HG03196 (cell line): Measurements from ENCODE around the gene TAF13.
A peak's percentile ranks its signal among the peaks of the same experiment; 100 is the strongest.
"Not testable (repeated sequence)": the region's sequence is repeated elsewhere in the genome, so short reads cannot be mapped to it uniquely, and the experiment has no call there.

Experiments
- ATAC-seq: cut with Tn5 transposase; IDR thresholded peaks from one replicate; pipeline ENCODE4 v1.9.1; 2021; ENCODE audit not compliant: unreplicated experiment

Gene TAF13

DNA sequence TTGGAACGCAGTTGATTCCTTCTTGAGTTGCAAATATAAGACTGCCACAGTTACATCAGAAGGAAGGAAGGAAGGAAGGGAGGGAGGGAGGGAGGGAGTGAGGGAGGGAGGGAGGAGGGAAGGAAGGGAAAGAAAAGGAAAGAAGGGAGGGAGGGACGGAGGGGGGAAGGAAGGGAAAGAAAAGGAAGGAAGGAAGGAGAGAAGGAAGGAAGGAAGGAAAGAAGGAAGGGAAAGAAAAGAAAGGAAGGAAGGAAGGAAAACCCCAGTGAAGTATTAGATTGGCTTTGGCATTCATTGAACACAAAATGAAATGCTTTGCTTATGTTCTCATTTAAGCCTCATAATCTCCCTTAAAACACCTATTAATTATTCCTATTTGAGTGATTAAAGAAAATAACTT lies 27.5 kb downstream of the TAF13 start:
- ATAC-seq = no peak

DNA sequence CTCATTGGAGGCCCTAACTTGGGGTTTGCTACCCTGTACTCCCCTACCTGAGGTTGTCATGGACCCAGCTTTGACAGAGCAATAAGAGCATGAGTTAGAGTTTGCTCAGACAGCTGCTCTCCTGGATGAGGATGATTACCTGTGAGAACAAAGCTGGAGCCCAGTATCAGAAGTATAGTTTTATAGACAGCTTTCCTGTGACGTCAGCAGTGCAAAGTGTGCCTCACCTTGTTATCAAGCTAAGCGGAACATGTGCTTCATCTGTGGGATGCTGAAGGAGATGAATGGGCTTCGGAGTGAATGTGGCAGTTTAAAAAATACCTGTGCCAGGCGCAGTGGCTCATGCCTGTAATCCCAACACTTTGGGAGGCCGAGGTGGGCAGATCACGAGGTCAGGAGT lies 28.5 kb downstream of the TAF13 start:
- ATAC-seq = no peak

DNA sequence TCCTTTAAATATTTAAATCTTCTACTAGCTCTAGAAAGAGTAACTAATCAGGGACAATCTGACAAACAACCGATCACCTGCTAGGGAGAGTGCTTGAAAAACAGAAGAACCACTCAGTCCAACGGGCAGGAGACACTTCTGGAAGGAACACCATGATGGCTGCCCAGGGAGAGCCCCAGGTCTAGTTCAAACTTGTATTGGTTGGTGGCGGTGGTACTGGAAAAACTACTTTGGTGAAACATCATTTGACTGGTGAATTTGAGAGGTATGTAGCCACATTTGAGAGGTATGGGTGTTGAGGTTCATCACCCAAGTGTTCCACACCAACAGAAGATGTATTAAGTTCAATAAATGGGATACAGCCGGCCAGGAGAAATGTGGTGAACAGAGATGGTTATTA lies 29.1 kb downstream of the TAF13 start:
- no peak for ATAC-seq

DNA sequence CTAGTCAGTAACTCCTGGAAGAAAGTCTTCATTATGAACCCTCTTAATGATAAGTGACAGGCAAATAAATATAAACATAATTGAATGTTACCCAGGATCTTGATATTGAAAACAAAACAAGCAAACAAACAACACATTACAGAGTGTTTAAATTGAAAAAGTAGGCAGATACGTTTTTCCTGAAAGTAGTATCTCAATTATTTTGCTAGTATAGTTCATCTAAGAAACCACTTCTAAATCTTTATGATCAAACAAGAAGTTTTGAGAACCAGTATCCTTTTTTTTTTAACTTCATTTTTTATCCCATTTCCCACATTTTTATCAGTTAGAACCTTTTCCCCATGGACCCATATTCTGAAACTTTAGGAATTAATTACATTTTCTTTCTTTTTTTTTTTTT lies 30.2 kb downstream of the TAF13 start:
- ATAC-seq = no peak

DNA sequence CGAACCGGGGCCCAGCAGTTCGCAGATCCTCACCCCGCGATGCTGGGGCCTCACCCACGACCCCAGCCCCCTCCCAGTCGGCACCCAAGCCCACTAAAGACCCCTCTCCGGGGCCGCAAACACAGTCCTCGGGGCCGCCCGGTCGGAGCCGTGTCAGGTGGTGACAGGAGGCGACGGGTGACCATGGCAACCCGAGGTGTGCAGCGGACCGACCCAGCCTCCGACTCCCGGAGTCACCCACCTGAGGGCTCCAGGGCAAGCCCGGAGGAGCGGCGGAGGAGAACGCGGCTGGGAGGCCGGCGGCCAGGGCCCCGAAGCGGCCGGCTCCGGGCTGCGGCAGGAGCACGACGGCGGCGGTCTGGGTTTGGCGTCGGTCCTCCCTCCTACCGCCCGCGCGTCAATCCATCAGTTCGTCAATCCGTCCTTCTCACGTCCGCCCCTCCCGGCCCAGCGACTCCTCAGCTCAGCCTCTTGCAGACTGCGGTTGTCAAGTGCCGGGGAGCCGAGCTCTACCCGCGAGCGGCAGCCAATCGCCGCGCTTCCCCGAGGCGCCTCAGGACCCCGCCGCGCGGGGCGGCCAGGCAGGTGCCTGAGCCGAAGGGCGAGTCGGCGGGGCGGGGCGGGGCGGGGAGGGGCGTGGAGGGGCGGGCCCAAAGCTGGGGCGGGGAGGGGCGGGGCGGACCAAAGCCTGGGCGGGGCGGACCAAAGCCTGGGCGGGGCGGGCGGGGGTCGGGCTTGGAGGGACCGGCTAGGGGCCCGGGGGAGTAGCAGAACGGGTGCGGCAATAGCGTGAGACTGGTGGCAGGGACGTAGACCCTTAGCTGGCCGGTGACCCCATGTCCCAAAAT lies 34.0 kb downstream of the TAF13 start, which contains the start of gene WDR47:
Gene WDR47, minus strand, starts transcription at position 482 of the 848 bp plus-strand sequence. CDS start 18,590 bp downstream, outside the sequence.
- ATAC-seq = peak; percentile 97

DNA sequence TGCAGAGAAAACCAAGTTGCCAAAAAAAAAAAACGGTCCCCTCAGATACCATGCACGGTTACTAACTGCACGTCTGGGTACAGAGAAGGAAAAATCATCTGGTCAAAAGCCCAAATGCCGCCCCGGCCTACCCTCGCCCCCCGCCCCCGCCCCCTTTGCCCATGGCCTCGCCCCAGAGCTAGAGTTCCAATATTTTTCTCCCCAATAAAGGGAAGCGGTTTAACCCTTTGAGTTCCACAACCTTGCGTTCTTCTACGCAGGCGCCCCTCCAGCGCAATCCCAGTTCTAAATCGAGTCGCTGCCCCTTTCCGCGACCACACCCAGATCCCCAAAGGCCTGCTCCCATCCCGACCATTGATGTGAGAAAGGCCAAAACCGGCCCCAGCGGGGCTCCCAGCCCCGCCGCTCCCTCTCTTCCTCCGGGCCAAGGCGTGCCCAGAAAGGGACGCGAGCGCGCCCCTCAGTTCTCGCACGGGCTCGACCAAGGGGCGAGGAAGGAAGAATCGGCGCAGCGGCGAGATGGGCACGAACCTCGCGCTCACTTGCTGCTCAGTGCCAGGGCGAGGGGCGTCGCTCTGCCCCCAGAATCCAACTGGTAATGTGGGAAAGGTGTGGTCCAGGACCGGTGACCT lies 34.7 kb downstream of the TAF13 start:
- peak; percentile 30 for ATAC-seq

DNA sequence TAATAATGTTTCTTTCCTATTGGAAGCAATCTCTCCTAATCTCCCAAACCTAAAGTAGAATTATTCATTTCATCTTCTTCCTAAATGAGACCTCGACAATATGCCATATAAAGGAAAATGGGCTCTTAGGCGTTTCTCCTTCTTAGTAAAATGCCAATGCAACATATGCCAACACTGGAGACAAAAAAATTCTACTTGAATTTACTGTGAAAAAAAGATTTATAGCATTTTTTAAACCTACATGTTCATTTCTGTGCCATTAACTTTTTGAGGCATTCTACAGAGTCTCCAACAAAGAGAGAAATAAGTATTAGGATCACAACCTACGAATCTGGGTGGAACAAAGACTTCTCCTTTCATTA lies 35.2 kb downstream of the TAF13 start:
- ATAC-seq = no peak

DNA sequence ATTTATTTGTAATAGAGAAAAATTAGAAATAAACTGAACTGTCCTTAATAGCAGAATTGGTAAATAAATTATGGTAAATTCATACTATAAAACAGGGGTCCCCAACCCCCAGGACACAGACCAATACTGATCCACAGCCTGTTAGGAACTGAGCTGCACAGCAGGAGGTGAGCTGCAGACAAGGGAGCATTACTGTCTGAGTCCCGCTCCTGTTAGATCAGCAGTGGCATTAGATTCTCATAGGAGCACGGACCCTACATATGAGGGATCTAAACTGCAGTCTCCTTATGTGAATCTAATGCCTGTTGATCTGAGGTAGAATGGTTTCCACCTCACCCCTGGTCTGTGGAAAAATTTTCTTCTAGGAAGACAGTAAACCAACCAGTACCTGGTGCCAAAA lies 41.4 kb downstream of the TAF13 start:
- ATAC-seq = no peak

DNA sequence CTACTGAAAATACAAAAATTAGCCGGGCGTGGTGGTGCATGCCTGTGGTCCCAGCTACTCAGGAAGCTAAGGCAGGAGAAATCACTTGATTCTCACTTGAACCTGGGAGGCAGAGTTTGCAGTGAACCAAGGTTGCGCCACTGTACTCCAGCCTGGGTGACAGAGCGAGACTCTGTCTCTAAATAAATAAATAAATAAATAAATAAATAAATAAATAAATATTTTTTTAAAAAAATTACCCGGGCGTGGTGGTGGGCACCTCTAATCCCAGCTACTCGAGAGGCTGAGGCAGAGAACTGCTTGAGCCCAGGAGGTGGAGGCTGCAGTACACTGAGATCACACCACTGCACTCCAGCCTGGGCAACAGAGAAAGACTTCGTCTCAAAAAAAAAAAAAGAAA lies 46.3 kb downstream of the TAF13 start:
- not testable (repeated sequence) for ATAC-seq

DNA sequence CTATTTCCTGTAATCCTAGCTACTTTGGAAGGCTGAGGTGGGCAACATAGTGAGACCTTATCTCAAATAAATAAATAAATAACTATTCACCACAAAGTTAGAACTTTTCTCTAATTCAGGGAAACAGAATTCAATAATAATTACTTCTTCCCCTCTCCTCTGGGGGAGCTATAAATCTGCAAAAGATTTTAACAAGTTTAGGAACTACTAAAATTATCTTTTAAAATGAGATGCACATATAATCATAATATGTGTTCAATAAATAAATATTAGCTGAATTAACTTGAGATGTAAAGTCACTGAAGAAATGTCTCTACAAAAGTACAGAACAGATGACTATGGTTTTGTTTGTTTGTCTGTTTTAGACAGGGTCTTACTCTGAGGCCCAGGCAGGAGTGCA lies 48.0 kb downstream of the TAF13 start:
- ATAC-seq = no peak

DNA sequence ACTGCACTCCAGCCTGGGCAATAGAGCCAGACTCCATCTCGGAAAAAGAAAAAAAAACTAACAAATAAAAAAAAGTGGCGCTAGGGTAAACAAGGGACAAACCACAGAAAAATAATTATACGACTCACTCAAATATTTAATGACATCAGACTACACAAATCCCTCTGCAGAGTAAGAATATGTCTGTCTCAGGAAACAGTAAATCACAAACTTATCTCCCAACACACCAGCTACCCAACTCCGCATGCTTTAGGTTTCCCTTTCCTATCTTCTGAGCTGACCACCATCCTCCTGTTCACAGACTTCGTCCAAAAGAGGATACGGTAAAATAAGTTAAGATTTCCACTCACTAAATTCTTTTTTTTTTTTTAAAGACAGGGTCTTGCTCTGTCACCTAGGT lies 50.1 kb downstream of the TAF13 start:
- no peak for ATAC-seq

DNA sequence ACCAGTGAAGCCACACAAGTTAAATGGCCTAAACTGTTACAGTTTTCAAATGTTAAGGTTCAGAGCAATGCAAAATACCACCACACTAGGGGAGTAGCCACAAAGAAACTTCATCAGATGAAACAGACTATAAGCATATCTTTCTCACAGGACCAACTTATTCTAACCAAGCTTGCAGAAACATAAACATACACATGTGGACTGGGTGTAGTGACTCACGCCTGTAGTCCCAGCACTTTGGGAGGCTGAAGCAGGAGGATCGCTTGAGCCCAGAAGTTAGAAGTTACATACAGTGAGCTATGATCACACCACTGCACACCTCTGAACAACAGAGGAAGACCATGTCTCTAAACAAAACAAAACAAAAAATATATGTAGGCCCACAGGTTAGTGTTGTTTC lies 51.2 kb downstream of the TAF13 start:
- no peak for ATAC-seq

DNA sequence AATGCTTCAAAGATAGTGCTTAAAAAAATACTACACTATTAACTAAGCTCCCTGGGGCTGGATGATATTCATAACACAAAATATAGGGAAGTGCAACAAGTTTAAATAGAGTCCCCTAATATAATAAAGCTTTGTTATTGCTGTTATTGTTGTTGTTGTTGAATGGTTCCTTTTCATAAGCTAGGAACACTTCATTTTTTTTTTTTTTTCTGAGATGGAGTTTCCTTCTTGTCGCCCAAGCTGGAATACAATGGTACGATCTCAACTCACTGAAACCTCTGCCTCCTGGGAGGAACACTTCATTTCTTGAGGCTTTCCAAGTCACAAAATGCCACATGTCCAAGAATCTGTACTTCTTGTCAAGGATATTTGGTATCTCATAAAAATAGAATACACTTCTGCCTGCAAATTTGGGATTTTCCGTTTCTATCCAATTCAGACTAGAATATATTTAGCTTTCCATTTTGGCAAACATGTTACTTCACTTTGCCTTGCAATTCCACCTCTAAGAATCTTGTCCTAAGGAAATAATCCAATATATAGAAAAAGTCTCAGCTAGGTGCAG lies 55.0 kb downstream of the TAF13 start:
- no peak for ATAC-seq

DNA sequence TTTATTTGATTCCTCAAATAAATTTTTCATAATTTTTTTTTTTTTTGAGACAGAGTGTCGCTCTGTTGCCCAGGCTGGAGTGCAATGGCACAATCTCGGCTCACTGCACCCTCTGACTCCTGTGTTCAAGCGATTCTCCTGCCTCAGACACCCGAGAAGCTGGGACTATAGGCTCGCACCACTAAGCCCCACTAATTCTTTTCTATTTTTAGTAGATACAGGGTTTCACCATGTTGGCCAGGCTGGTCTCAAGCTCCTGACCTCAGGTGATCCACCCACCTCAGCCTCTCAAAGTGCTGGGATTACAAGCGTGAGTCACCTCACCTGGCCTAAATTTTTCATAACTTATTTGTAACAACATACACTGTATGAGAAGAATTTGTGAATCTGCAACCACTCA lies 58.1 kb downstream of the TAF13 start:
- not testable (repeated sequence) for ATAC-seq

DNA sequence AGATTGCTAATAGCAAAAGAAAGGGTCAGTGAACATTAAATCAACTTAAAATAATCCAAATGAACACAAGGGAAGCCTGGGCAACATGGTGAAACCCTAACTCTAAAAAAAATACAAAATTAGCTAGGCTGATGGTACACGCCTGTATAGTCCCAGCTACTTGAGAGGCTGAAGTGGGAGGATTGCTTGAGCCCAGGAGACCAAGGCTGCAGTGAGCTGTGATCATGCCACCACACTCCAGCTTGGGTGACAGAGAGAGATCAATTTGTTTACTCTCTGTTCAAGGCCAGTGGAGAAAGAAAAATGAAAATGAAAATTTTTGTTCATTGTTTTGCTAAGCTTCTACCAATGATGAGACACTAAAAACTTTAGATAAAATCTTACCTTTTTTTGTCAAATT lies 58.7 kb downstream of the TAF13 start:
- no peak for ATAC-seq
